Measurements from ENCODE around the gene ZDHHC8.

DNA sequence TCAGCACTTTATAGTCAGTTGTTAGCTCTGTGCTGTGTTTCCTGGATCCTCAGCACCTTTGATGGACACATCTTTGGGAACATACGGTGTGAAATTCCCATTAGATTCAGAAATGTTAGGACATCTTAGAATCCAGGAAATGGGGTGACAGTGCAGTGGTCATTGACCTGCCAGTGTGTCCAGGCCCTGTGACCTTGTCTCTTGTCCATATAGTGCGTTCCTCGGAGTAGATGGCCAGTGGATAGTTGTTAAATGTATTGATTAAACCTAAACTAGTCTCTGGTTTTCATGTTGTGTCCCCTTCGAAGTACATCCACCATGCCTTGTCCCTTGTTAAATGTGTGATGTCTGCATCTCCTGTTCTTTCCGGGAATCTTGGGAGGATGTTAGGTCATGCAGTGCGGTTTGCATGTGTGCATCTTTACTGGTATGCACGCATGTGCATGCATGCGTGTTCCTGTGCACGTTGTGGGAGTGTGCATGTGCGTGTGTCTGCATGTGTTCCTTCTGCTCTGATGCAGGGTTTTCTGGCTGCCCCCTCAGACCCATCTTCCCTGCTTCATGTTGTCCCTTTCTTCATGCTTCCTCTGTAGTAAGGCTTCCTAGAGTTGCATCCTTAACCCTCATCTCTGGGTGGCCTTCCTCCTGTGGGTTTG lies 47.6 kb upstream of the ZDHHC8 start:
- TF ChIP-seq, protein P1, sequence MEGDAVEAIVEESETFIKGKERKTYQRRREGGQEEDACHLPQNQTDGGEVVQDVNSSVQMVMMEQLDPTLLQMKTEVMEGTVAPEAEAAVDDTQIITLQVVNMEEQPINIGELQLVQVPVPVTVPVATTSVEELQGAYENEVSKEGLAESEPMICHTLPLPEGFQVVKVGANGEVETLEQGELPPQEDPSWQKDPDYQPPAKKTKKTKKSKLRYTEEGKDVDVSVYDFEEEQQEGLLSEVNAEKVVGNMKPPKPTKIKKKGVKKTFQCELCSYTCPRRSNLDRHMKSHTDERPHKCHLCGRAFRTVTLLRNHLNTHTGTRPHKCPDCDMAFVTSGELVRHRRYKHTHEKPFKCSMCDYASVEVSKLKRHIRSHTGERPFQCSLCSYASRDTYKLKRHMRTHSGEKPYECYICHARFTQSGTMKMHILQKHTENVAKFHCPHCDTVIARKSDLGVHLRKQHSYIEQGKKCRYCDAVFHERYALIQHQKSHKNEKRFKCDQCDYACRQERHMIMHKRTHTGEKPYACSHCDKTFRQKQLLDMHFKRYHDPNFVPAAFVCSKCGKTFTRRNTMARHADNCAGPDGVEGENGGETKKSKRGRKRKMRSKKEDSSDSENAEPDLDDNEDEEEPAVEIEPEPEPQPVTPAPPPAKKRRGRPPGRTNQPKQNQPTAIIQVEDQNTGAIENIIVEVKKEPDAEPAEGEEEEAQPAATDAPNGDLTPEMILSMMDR (conservative IDR thresholded peaks at IDR 0.05 in 1 of 2, IDR thresholded peaks at IDR 0.05 in 1 of 2; ENCODE audit: extremely low read depth in 1 of 2, insufficient read depth in 1 of 2, low read depth in 1 of 2, low read length in 2 of 2) = no peak
- no peak for TF ChIP-seq EZH2 (IDR thresholded peaks at IDR 0.05; ENCODE audit: borderline replicate concordance, low read length)
